ENCODE results near the gene CUX1. TPM values are rescaled to one million over a fixed set of nuclear protein-coding genes. Genes with fewer than 3 reads are reported as not detected.

Gene CUX1
- total and polyA plus RNA-seq, 10 of the 15 experiments (the other 5 are each of a cell fraction or from before 2014, with no cell fraction given): 6.1 to 48.6 (median 25.9) TPM

GRCh38 chr7:102152672-102153598 lies 335.5 kb downstream of the CUX1 start:
- Histone ChIP-seq H3K4me3 (no peak overlapping the region), H3K79me2 (ENCODE audit: control insufficient read depth, insufficient read depth, low read length) (no peaks in the 10 kb centered on the region), H3K9ac (ENCODE audit: control insufficient read depth, insufficient read depth, low read length) (no peak overlapping the region), H3K27me3 (replicated peaks in 1 of 2; ENCODE audit: control insufficient read depth in 2 of 2, insufficient read depth in 2 of 2, low read length in 1 of 2) (no peaks in the 10 kb centered on the region), H4K20me1 (ENCODE audit: control insufficient read depth, insufficient read depth) (no peaks in the 10 kb centered on the region), H3K9me3 (replicated peaks; ENCODE audit: control insufficient read depth, insufficient read depth, low read length) (no peaks in the 10 kb centered on the region), H3K27ac (ENCODE audit: control insufficient read depth, insufficient read depth) (no peak overlapping the region), H3K4me1 (ENCODE audit: control insufficient read depth, insufficient read depth, low read length) (no peaks in the 10 kb centered on the region), H3K4me2 (ENCODE audit: control insufficient read depth, insufficient read depth) (no peak overlapping the region), H2AFZ (ENCODE audit: control insufficient read depth, low read depth, low read length) (no peak overlapping the region), H3K36me3 (ENCODE audit: control insufficient read depth in 2 of 2, insufficient read depth in 2 of 2, low read length in 1 of 2) (peaks cover 8 to 9% of the 10 kb centered on the region in 2 experiments)
- SMC1A ChIA-PET (ENCODE audit: uncharacterized antibody, unreplicated experiment): no interaction called here
- FAIRE-seq: no peak
- CTCF ChIA-PET: no interaction called here
- in situ Hi-C loops (cut with MboI) (no loop called here), intact Hi-C loops (cut with micrococcal nuclease; ENCODE audit: unreplicated experiment) (no loop called here)
- BruUV-seq (replicated peaks): no TSS peak
- 92% methylated on average over 21 of the region's 21 CpGs for WGBS (ENCODE audit: insufficient coverage, insufficient replicate concordance, low lambda C conversion rate, missing lambda C conversion rate)
- POLR2A ChIA-PET: interaction anchor here (0.6 kb wide), 1 partner anchor 131 kb away, joined by 3 read pairs; no protein-coding TSS in a partner anchor
- RAD21 ChIA-PET (ENCODE audit: unreplicated experiment): no interaction called here
- no peak for DNase-seq (ENCODE audit: low read depth, low spot score)
- ATAC-seq: no peak
- TF ChIP-seq SKIL (IDR thresholded peaks at IDR 0.05; ENCODE audit: low read depth, poor library complexity, severe bottlenecking) (no peak), RAD21 (IDR thresholded peaks at IDR 0.05; ENCODE audit: insufficient read depth, low read depth, low read length) (no peak), MLLT1 (IDR thresholded peaks at IDR 0.05) (no peak), SREBF2 (IDR thresholded peaks at IDR 0.05; ENCODE audit: low read length) (no peak), EP300 (IDR thresholded peaks at IDR 0.05; ENCODE audit: borderline replicate concordance in 1 of 2, control insufficient read depth in 1 of 2, low read depth in 2 of 2, low read length in 2 of 2) (no peak), NBN (IDR thresholded peaks at IDR 0.05) (no peak), SMARCA5 (IDR thresholded peaks at IDR 0.05) (no peak), BRCA1 (IDR thresholded peaks at IDR 0.05; ENCODE audit: low read depth, low read length) (no peak), TCF7 (IDR thresholded peaks at IDR 0.05; ENCODE audit: borderline replicate concordance) (no peak), NKRF (conservative IDR thresholded peaks at IDR 0.05) (no peak), ZNF207 (IDR thresholded peaks at IDR 0.05; ENCODE audit: borderline replicate concordance) (no peak), PBX3 (IDR thresholded peaks at IDR 0.05; ENCODE audit: insufficient replicate concordance, low read depth, low read length) (no peak), SMAD1 (IDR thresholded peaks at IDR 0.05; ENCODE audit: low read depth, partially characterized antibody) (no peak)
